ENCODE measurements around the gene ABCC5. TPM values are rescaled to one million over a fixed set of nuclear protein-coding genes. Genes with fewer than 3 reads are reported as not detected.
"Not testable (repeated sequence)": the region's sequence is repeated elsewhere in the genome, so short reads cannot be mapped to it uniquely, and the experiment has no call there.

ABCC5 gene
- total RNA-seq, 1 donor from 2014 or later = 15.5 TPM

- no peak for DNase-seq (ENCODE audit: low read depth)
Observed at GRCh38 chr3:183896184-183896583, 121.5 kb downstream of the ABCC5 start.

GRCh38 chr3:183895774-183896173 is 121.9 kb downstream of the ABCC5 start:
- no peak for DNase-seq (ENCODE audit: low read depth)

GRCh38 chr3:183895296-183895695 is 122.4 kb downstream of the ABCC5 start:
- peak; percentile 65 for DNase-seq (ENCODE audit: low read depth)

- no peak for DNase-seq (ENCODE audit: low read depth)
Observed at GRCh38 chr3:183892610-183893214, 125.0 kb downstream of the ABCC5 start.

- no peak for DNase-seq (ENCODE audit: low read depth)
Observed at GRCh38 chr3:183885766-183886165, 131.9 kb downstream of the ABCC5 start.

GRCh38 chr3:183884427-183885296 is 133.0 kb downstream of the ABCC5 start, which contains the start of gene PARL:
PARL (minus strand) TSS chr3:183884880; CDS start chr3:183884846, 34 bp downstream.
- peak; percentile 95 for DNase-seq (ENCODE audit: low read depth)

- no peak for DNase-seq (ENCODE audit: low read depth)
Observed at GRCh38 chr3:183884097-183884426, 133.6 kb downstream of the ABCC5 start.

- no peak for DNase-seq (ENCODE audit: low read depth)
Observed at GRCh38 chr3:183883291-183884096, 134.2 kb downstream of the ABCC5 start.

GRCh38 chr3:183880121-183880520 is 137.6 kb downstream of the ABCC5 start:
- DNase-seq (ENCODE audit: low read depth) = no peak

- DNase-seq (ENCODE audit: low read depth) = no peak
Observed at GRCh38 chr3:183879243-183879642, 138.4 kb downstream of the ABCC5 start.

GRCh38 chr3:183878071-183878470 is 139.6 kb downstream of the ABCC5 start:
- DNase-seq (ENCODE audit: low read depth) = no peak

GRCh38 chr3:183877227-183877626 is 140.5 kb downstream of the ABCC5 start:
- DNase-seq (ENCODE audit: low read depth) = not testable (repeated sequence)

GRCh38 chr3:183875411-183875810 is 142.3 kb downstream of the ABCC5 start:
- DNase-seq (ENCODE audit: low read depth) = no peak

GRCh38 chr3:183873914-183874313 is 143.8 kb downstream of the ABCC5 start:
- DNase-seq (ENCODE audit: low read depth) = no peak

- DNase-seq (ENCODE audit: low read depth) = no peak
Observed at GRCh38 chr3:183871541-183871940, 146.1 kb downstream of the ABCC5 start.

GRCh38 chr3:183870563-183870962 is 147.1 kb downstream of the ABCC5 start:
- no peak for DNase-seq (ENCODE audit: low read depth)

MicroRNAs within 50 kb of the gene (microRNA counts, 767-probe panel; counts per million panel counts)
- microRNA hsa-miR-4448 = not detected

Small RNAs within 50 kb of the gene (microRNA-seq; reads per million reads assigned to microRNA genes)
- gene MIR4448 = not detected

Other genes starting within 250 kb of the ABCC5 start
- 10.5 and 19.8 TPM in 2 replicates for gene MAP6D1, start 192.3 kb downstream of the ABCC5 start, total RNA-seq
- gene PARL, start 133.0 kb downstream of the ABCC5 start, total RNA-seq = 37.9 and 40.4 TPM in 2 replicates
- gene HTR3D, start 13.9 kb upstream of the ABCC5 start, total RNA-seq = not detected in 2 replicates
- gene HTR3C, start 35.2 kb upstream of the ABCC5 start, total RNA-seq = not detected in 2 replicates
- 3.1 and 7.1 TPM in 2 replicates for gene HTR3E, start 79.2 kb upstream of the ABCC5 start, total RNA-seq
- gene EIF2B5, start 117.5 kb upstream of the ABCC5 start, total RNA-seq = 53.7 and 54.3 TPM in 2 replicates
- gene DVL3, start 137.5 kb upstream of the ABCC5 start, total RNA-seq = 119 and 139 TPM in 2 replicates
- gene AP2M1, start 157.0 kb upstream of the ABCC5 start, total RNA-seq = 329 and 375 TPM in 2 replicates
- 50.1 and 52.8 TPM in 2 replicates for gene ABCF3, start 168.3 kb upstream of the ABCC5 start, total RNA-seq
- not detected in 2 replicates for gene VWA5B2, start 211.7 kb upstream of the ABCC5 start, total RNA-seq
- gene ALG3, start 231.1 kb upstream of the ABCC5 start, total RNA-seq = 55.0 and 77.6 TPM in 2 replicates
- gene EEF1AKMT4, start 231.8 kb upstream of the ABCC5 start, total RNA-seq = 2.8 and 3.6 TPM in 2 replicates
- gene CAMK2N2, start 243.7 kb upstream of the ABCC5 start, total RNA-seq = not detected in 2 replicates